ENCODE measurements around the gene GNPDA2.
"Not testable (repeated sequence)": the region's sequence is repeated elsewhere in the genome, so short reads cannot be mapped to it uniquely, and the experiment has no call there.

GNPDA2 gene

DNA sequence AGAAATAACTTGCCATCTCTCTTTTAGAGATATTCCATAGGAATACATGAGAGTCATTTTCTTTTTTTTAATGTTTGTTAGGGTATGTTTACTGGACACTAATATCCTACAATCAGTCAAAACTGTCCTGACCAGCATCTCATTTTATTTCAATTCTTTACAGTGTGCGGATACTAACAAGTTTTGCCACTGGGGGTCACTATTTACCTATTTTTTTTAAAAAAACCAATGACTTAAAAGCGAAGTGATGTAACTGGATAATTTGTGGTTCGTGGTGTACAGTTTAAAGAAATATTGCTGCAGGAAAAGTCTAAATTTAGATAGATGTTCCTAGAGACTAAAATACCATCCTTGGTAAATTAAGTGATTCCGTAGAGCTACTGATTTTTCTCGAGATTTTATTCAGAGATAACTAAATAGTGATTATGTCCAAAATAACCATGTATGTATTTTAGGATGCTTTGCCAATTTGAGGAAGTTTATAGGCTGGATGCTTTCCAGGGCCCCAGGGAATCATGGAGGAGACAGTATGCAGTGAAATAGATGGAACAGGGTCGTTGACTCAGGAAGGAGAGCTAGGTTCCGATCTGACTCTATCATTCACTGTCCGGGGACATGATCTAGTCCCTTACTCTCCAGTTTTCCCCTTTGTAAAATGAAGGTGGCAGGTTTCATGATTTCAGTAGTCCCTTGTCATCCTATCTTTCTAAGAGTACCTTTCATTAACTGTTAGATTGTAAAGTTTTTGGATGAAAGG, 34.0 kb upstream of the GNPDA2 start:
- peak; percentile 60 for DNase-seq (ENCODE audit: low read depth)
- no peak overlapping the region for H3K4me3 ChIP-seq (ENCODE audit: control insufficient read depth, low read depth, low read length)
- TF ChIP-seq, protein P1, sequence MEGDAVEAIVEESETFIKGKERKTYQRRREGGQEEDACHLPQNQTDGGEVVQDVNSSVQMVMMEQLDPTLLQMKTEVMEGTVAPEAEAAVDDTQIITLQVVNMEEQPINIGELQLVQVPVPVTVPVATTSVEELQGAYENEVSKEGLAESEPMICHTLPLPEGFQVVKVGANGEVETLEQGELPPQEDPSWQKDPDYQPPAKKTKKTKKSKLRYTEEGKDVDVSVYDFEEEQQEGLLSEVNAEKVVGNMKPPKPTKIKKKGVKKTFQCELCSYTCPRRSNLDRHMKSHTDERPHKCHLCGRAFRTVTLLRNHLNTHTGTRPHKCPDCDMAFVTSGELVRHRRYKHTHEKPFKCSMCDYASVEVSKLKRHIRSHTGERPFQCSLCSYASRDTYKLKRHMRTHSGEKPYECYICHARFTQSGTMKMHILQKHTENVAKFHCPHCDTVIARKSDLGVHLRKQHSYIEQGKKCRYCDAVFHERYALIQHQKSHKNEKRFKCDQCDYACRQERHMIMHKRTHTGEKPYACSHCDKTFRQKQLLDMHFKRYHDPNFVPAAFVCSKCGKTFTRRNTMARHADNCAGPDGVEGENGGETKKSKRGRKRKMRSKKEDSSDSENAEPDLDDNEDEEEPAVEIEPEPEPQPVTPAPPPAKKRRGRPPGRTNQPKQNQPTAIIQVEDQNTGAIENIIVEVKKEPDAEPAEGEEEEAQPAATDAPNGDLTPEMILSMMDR (conservative IDR thresholded peaks at IDR 0.05; ENCODE audit: control insufficient read depth, insufficient read depth, low read depth, low read length), result peak; percentile 43

DNA sequence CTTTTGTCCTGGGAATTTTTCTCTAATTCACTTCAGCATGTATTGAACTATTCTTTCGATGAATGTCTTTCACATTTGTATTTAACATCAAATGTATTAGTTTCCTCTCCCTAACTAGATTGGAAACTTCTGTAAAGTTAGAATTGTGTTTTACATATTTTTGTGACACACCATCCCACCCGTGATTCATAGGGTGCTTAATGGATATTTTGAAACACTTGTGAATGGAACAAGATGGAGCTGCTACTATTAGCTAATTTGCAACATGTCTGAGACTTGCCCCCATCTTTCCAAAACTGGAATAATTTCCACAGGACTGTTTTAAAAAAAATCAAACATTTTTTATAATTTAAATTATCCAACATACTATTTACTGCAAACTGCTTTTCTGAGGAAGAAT, 30.2 kb upstream of the GNPDA2 start:
- H3K4me3 ChIP-seq (ENCODE audit: control insufficient read depth, low read depth, low read length), result no peak overlapping the region
- TF ChIP-seq, protein P1 (conservative IDR thresholded peaks at IDR 0.05; ENCODE audit: control insufficient read depth, insufficient read depth, low read depth, low read length), result no peak
- peak; percentile 35 for DNase-seq (ENCODE audit: low read depth)

DNA sequence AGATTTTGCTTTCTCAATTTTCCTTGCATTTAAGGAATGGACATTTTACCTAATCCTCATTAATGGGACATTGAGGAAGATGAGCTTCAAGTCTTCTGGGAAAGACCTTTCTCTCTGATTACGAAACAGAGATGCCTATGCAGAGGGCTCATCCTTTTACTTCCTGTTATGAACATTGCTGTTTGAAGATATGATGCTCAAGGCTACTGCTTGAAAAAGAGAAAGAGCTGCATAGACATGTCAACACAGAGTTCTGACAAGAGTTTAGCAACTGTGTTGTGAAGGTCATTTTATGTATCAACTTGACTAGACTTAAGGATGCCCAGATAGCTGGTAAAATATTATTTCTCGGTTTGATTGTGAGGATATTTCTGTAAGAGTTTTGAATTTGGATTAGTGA, 13.8 kb upstream of the GNPDA2 start:
- TF ChIP-seq, protein P1 (conservative IDR thresholded peaks at IDR 0.05; ENCODE audit: control insufficient read depth, insufficient read depth, low read depth, low read length), result no peak
- peak; percentile 10 for DNase-seq (ENCODE audit: low read depth)
- no peak overlapping the region for H3K4me3 ChIP-seq (ENCODE audit: control insufficient read depth, low read depth, low read length)

DNA sequence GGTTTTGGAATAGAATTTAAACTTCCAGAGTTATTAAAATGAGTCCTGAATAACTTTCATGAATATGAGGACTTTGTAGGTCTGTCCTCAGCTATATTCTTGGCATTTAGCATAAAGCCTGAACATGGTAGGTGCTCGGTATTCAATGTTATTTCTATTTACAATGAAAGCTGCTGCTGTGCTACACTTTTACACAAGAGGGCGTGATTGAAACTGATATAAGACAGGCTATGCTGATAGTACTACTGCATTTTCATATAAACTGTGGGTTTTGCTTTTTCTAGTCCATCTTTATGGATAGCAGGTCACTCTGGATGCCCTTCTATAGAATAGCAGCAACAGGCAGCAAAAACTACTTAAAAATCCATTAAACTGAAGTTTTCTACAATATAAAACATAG, 12.3 kb upstream of the GNPDA2 start:
- DNase-seq (ENCODE audit: low read depth), result peak; percentile 18
- TF ChIP-seq, protein P1 (conservative IDR thresholded peaks at IDR 0.05; ENCODE audit: control insufficient read depth, insufficient read depth, low read depth, low read length), result peak; percentile 47
- no peak overlapping the region for H3K4me3 ChIP-seq (ENCODE audit: control insufficient read depth, low read depth, low read length)

DNA sequence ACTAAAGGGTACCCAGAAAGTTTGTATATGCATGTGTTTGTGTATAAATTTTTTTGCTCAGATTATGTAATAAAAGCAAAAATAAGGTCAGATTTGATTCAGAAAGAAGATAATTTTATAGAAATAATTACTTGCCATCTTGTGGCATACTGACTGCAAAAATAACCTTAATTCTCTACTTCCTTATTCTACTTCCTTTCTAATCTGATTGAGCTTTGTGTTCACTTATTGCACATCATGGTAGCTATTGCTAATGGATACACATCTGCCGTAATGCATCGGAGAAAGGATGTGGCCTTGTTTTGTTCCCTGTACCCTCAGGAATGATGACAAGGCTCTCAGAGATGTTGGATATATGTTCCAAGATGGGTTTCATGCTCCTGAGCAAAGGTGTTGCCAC, 10.5 kb upstream of the GNPDA2 start:
- TF ChIP-seq, protein P1 (conservative IDR thresholded peaks at IDR 0.05; ENCODE audit: control insufficient read depth, insufficient read depth, low read depth, low read length), result no peak
- no peak for DNase-seq (ENCODE audit: low read depth)
- H3K4me3 ChIP-seq (ENCODE audit: control insufficient read depth, low read depth, low read length), result no peak overlapping the region

DNA sequence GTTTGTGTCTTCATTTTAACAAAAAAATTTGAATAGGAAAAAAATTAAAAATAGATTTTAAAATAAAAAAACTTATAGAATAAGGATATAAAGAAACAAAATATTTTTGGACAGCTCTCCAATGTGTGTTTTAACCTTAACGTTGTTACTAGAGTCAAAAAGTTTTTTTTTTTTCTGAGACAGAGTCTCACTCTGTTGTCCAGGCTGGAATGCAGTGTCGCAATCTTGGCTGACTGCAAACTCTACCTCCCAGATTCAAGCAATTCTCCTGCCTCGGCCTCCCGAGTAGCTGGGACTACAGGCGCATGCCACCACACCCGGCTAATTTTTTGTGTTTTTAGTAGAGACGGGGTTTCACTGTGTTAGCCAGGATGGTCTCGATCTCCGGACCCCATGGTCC, 2.3 kb upstream of the GNPDA2 start:
- not testable (repeated sequence) for H3K4me3 ChIP-seq (ENCODE audit: control insufficient read depth, low read depth, low read length); DNase-seq (ENCODE audit: low read depth)

DNA sequence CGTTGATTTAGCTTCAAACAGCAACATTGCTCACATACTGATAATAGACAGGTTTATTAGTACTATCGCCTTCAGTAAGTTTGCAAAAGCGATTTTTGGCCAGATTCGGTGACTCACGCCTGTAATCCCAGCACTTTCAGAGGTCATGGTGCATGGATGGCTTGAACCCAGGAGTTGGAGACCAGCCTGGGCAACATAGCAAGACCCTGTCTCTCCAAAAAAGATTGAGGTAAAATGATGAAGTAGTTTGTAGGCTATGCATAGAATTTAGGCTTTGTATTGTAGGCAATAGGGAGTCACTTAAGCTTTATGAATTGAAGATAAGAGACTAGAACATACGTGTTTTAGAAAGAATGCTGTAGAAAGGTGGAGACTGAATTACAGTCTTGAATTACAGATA, 1.1 kb upstream of the GNPDA2 start:
- TF ChIP-seq, protein P1 (conservative IDR thresholded peaks at IDR 0.05; ENCODE audit: control insufficient read depth, insufficient read depth, low read depth, low read length), result no peak
- DNase-seq (ENCODE audit: low read depth), result no peak
- no peak overlapping the region for H3K4me3 ChIP-seq (ENCODE audit: control insufficient read depth, low read depth, low read length)

All from fibroblast of mammary gland (primary cell).